Activated T-cell treated with anti-CD3 and anti-CD28 coated beads, Interleukin-2, amount 50 U/mL, for 4 hours (primary cell): ENCODE results near the gene ARPC5. TPM values are rescaled to one million over a fixed set of nuclear protein-coding genes. Genes with fewer than 3 reads are reported as not detected.

Experiments
- ATAC-seq, 2 donors: fragments of 200-7000 bp; cut with Tn5 transposase; one replicate each; pipeline ENCODE4 v1.10.0; 2021
- DNase-seq: peaks from one replicate; pipeline ENCODE4 v3.0.0-alpha.2; 2020
- H3K27me3 Mint-ChIP-seq: one replicate; pipeline ENCODE4 v1.8.0; 2021; ENCODE audit warnings: low read depth, mixed read lengths
- H3K36me3 Mint-ChIP-seq: one replicate; pipeline ENCODE4 v1.8.0; 2022; ENCODE audit warnings: mixed read lengths; ENCODE audit not compliant: insufficient read depth
- H3K4me1 Mint-ChIP-seq: one replicate; pipeline ENCODE4 v1.8.0; 2021; ENCODE audit warnings: low read depth, mixed read lengths
- H3K4me3 Mint-ChIP-seq: one replicate; pipeline ENCODE4 v1.8.0; 2021; ENCODE audit warnings: mild to moderate bottlenecking, moderate library complexity, mixed read lengths
- H3K9me3 Mint-ChIP-seq: one replicate; pipeline ENCODE4 v1.8.0; 2021; ENCODE audit warnings: mixed read lengths
- total RNA-seq, 3 donors: library from RNA; stranded (reverse); gene quantifications; one replicate each; pipeline ENCODE4 v1.2.1, GENCODE V29; 2021

The ARPC5 gene
- total RNA-seq, 3 donors from 2014 or later = 98.1 to 107 (median 100) TPM

GRCh38 chr1:183593356-183593755 is 42.2 kb downstream of the ARPC5 start:
- no peaks in the 10 kb centered on the region for H3K9me3 Mint-ChIP-seq
- no peak overlapping the region for H3K4me3 Mint-ChIP-seq
- DNase-seq (no peak), ATAC-seq (no peak)
- no peaks in the 10 kb centered on the region for H3K27me3 Mint-ChIP-seq
- H3K4me1 Mint-ChIP-seq = peaks cover 29% of the 10 kb centered on the region
- H3K36me3 Mint-ChIP-seq = no peaks in the 10 kb centered on the region

DNA sequence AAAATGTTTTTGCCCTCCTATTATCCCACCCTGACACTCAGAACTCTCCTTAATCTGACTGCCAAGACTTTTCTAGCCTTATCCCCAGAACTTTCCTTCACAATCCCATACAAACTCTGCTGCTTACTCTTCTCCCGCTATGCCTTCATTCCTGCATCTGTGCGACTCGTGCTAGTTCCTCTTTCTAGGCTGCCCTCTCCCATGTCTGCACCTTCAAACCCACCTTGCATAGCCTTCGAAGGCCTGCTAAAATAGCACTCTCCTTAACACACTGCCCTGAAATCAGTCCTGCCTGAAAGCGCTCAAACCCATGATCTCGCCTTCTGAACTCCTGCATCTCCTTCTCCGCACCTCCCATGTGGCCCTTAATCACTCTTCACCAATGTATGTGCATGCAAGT is 42.9 kb downstream of the ARPC5 start:
- peaks cover 32% of the 10 kb centered on the region for H3K4me1 Mint-ChIP-seq
- ATAC-seq (no peak), DNase-seq (no peak)
- no peak overlapping the region for H3K4me3 Mint-ChIP-seq
- no peaks in the 10 kb centered on the region for H3K36me3 Mint-ChIP-seq
- no peaks in the 10 kb centered on the region for H3K27me3 Mint-ChIP-seq
- H3K9me3 Mint-ChIP-seq = no peaks in the 10 kb centered on the region

DNA sequence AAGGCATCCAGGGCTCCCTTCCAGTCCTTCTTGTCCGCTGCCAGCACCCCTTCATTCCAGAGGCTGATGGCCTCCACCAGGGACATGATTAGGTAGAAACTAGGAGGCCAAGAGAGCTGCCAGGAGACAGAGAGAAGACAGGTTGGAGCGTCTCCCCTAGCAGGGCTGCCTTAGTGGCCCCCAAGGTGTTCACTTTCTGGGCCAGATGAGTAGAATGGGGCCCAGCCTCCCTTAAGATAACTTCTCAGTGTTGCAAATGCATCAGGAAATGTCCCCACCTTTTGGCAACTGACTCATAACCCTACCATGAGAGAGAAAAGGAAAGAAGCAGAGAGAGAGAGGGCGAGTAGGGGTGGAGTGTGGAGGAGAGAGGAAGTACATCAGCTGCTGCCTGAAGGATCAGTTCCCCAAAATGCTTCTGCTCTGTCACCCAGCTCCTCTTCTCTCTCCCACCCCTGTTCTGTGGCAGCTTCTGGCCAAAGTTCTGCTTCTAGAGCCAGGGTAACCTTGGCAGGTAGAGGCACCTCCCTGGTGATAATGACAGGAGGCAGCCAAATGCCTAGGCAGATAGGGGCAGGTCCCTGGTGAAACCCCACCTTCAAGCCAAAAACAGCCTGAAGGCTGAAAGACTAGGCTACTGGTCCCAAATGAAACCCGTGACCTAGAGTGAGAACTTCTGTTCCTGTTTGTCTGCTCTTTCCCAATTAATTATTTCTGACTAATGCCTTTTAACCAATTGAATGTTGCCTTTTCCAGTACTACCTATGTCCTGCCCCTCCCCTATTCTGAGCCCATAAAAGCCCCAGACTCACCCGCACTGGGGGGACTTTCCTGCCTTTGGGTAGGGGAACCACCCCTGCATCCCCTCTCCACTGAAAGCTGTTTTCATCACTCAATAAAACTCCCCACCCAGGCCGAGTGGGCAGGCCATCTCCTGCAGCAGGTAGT is 45.1 kb downstream of the ARPC5 start, which contains the start of gene NCF2:
TSS of gene NCF2 (minus strand) at position 216 of the 948 bp plus-strand sequence. CDS start at position 86, 130 bp downstream.
- peak within 1 kb of the TSS; percentile 14 for H3K4me3 Mint-ChIP-seq
- no peaks in the 10 kb centered on the region for H3K9me3 Mint-ChIP-seq
- DNase-seq (no peak), ATAC-seq (peak; percentile 85)
- H3K27me3 Mint-ChIP-seq = no peaks in the 10 kb centered on the region
- peaks cover 32% of the 10 kb centered on the region for H3K4me1 Mint-ChIP-seq
- H3K36me3 Mint-ChIP-seq = no peaks in the 10 kb centered on the region

GRCh38 chr1:183589874-183590243 is 45.7 kb downstream of the ARPC5 start:
- ATAC-seq (no peak), DNase-seq (no peak)
- Mint-ChIP-seq H3K27me3 (no peaks in the 10 kb centered on the region), H3K9me3 (no peaks in the 10 kb centered on the region), H3K4me1 (peaks cover 32% of the 10 kb centered on the region), H3K36me3 (no peaks in the 10 kb centered on the region), H3K4me3 (peak overlapping the region; percentile 14)

DNA sequence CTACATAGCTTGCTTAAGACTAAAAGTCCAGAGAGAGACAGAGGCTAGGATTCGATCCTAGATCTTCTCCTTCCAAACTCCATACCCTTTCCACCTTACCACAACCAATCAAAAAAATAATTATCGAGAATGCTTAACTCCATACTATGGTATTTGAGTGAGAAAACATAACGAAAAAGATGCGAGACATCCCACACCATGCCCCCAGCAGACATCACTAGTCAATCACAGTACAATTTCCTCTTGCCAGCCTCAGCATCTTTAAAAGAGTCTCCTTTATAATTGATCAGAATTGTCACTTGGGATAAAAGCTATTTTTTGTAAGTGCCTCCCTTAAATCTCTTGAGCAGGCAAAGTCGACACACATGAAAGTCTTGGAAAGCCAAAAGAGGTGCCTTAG is 46.2 kb downstream of the ARPC5 start:
- Mint-ChIP-seq H3K4me1 (peaks cover 32% of the 10 kb centered on the region), H3K9me3 (no peaks in the 10 kb centered on the region), H3K27me3 (no peaks in the 10 kb centered on the region), H3K4me3 (peak overlapping the region; percentile 14), H3K36me3 (no peaks in the 10 kb centered on the region)
- ATAC-seq (no peak), DNase-seq (no peak)

- H3K4me1 Mint-ChIP-seq = peaks cover 32% of the 10 kb centered on the region
- no peaks in the 10 kb centered on the region for H3K36me3 Mint-ChIP-seq
- H3K4me3 Mint-ChIP-seq = no peak overlapping the region
- H3K27me3 Mint-ChIP-seq = no peaks in the 10 kb centered on the region
- ATAC-seq (no peak), DNase-seq (no peak)
- no peaks in the 10 kb centered on the region for H3K9me3 Mint-ChIP-seq
Observed at GRCh38 chr1:183588827-183589226, 46.8 kb downstream of the ARPC5 start.

- no peak overlapping the region for H3K4me3 Mint-ChIP-seq
- H3K27me3 Mint-ChIP-seq = no peaks in the 10 kb centered on the region
- no peaks in the 10 kb centered on the region for H3K36me3 Mint-ChIP-seq
- no peaks in the 10 kb centered on the region for H3K9me3 Mint-ChIP-seq
- ATAC-seq (no peak), DNase-seq (no peak)
- peaks cover 25% of the 10 kb centered on the region for H3K4me1 Mint-ChIP-seq
Observed at GRCh38 chr1:183586926-183587325, 48.7 kb downstream of the ARPC5 start.

- H3K27me3 Mint-ChIP-seq = no peaks in the 10 kb centered on the region
- H3K4me1 Mint-ChIP-seq = peaks cover 25% of the 10 kb centered on the region
- no peak for ATAC-seq
- H3K9me3 Mint-ChIP-seq = no peaks in the 10 kb centered on the region
- no peak for DNase-seq
- H3K36me3 Mint-ChIP-seq = no peaks in the 10 kb centered on the region
- H3K4me3 Mint-ChIP-seq = no peak overlapping the region
Observed at GRCh38 chr1:183586455-183586854, 49.1 kb downstream of the ARPC5 start.

DNA sequence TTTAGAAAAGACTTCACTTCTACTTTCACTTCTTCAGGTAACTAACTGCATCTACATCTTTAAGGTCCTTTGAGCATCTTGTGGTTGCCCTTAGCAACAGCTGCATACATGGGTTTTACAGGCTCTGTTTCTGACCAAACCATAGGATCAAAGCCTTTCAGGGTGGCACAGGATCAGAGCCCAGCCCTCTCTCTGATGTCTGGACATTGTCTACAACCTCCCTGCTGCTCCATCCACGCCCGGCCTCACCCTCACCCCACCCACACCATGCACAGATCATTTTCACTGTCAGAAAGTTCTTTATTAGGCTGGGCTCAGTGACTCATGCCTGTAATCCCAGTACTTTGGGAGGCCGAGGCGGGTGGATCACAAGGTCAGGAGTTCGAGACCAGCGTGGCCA is 50.5 kb downstream of the ARPC5 start:
- H3K4me3 Mint-ChIP-seq = no peak overlapping the region
- H3K36me3 Mint-ChIP-seq = no peaks in the 10 kb centered on the region
- ATAC-seq (no peak), DNase-seq (no peak)
- H3K4me1 Mint-ChIP-seq = peaks cover 19% of the 10 kb centered on the region
- no peaks in the 10 kb centered on the region for H3K9me3 Mint-ChIP-seq
- H3K27me3 Mint-ChIP-seq = no peaks in the 10 kb centered on the region

- no peaks in the 10 kb centered on the region for H3K36me3 Mint-ChIP-seq
- peaks cover 15% of the 10 kb centered on the region for H3K4me1 Mint-ChIP-seq
- H3K27me3 Mint-ChIP-seq = no peaks in the 10 kb centered on the region
Observed at GRCh38 chr1:183584147-183584546, 51.4 kb downstream of the ARPC5 start.

GRCh38 chr1:183583466-183583865 is 52.1 kb downstream of the ARPC5 start:
- peaks cover 9% of the 10 kb centered on the region for H3K4me1 Mint-ChIP-seq
- H3K27me3 Mint-ChIP-seq = no peaks in the 10 kb centered on the region
- no peaks in the 10 kb centered on the region for H3K36me3 Mint-ChIP-seq
- no peak for DNase-seq
- no peak for ATAC-seq
- no peak overlapping the region for H3K4me3 Mint-ChIP-seq
- no peaks in the 10 kb centered on the region for H3K9me3 Mint-ChIP-seq

More at GRCh38 chr1:183584147-183584546, 51.4 kb downstream of the ARPC5 start:
- Mint-ChIP-seq H3K9me3 (no peaks in the 10 kb centered on the region), H3K4me3 (no peak overlapping the region)
- ATAC-seq = no peak
- no peak for DNase-seq

DNA sequence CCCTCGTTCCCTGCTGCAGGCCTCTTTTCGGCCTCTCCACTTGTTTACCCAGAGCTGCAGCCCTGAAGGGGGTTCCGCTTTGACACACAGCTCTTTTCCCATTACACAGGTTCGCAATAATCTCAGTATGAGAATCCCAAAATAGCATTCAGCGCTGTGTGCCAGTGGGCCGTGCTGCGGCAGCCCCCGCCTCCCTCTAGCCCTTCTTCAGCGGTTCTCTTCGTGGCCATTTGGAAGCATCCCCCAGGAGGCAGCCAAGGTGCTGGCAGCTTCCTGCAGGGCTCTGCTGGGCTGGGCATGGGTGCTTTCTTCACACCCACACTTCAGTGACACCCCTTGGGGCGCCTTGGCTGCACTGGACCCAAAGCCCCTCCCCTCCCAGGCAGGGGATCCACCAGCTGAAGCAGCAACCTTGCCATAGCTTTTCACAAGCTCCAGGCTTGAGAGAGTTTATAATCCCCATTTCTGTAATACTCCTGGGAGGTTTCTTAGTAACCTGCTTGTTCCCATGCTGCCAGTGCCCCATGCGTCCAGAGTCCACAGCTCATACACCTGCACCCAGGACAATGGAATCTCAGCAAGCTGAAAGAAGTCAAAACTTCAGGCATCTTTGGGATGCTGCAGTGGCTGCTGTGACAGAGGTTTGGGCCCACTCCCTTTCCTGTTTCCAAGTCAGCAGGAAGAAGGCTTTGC is 53.4 kb downstream of the ARPC5 start:
- DNase-seq = no peak
- H3K4me1 Mint-ChIP-seq = peaks cover 6% of the 10 kb centered on the region
- H3K36me3 Mint-ChIP-seq = no peaks in the 10 kb centered on the region
- ATAC-seq = no peak
- no peaks in the 10 kb centered on the region for H3K27me3 Mint-ChIP-seq
- no peak overlapping the region for H3K4me3 Mint-ChIP-seq
- no peaks in the 10 kb centered on the region for H3K9me3 Mint-ChIP-seq

DNA sequence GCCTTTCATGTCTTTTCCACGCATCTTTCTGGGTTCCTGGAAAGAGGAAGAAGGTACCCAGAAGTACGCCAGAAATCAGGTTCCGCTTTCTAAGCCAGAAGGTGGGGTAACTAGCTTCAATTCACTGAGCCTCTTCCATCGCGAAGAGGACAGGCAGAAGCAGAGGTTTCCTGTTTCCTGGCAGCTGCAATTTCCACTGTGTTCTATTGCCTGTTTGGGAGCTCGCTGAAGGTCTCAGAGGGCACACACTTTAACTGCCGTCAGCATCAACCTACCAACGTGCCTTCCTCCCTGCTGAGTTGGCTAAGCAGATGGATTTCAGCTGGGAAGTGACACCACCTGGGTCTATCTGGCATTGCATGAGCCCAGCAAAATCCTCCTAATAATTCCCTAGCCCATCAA is 55.3 kb downstream of the ARPC5 start:
- H3K9me3 Mint-ChIP-seq = no peaks in the 10 kb centered on the region
- no peak overlapping the region for H3K4me3 Mint-ChIP-seq
- H3K27me3 Mint-ChIP-seq = no peaks in the 10 kb centered on the region
- no peaks in the 10 kb centered on the region for H3K36me3 Mint-ChIP-seq
- DNase-seq (no peak), ATAC-seq (peak in 1 of 2 donors; percentile 56)
- H3K4me1 Mint-ChIP-seq = peaks cover 6% of the 10 kb centered on the region

DNA sequence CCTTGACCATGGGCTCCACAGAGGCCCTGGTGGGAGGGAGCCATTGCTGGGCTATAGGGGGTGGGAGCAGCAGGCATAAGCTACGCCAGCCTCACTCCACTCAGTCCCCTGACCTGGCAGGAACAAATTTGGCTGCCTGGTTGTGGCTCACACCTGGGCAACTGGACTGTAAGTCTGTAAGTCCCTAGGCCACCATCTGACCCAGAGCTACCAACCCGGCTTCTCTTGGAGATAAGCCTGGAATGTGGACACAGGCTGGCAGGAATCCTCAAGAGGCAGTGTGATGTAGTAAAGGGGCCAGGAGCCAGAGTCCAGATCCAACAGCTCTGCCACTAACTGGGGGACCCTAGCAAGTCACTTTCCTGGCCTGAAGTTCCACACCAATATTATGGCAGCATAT is 56.7 kb downstream of the ARPC5 start:
- H3K4me3 Mint-ChIP-seq = no peak overlapping the region
- no peaks in the 10 kb centered on the region for H3K9me3 Mint-ChIP-seq
- H3K4me1 Mint-ChIP-seq = peaks cover 6% of the 10 kb centered on the region
- DNase-seq (no peak), ATAC-seq (no peak)
- no peaks in the 10 kb centered on the region for H3K27me3 Mint-ChIP-seq
- H3K36me3 Mint-ChIP-seq = no peaks in the 10 kb centered on the region
